Neuronal stem cell (in vitro differentiated cells): ENCODE data around the gene LMF2.

Experiments used
- DNase-seq: peaks from one replicate; pipeline ENCODE4 v3.0.0-alpha.2; 2013; ENCODE audit warnings: low spot score
- H2AFZ ChIP-seq: one replicate; pipeline ENCODE4 v1.6.1; 2013; ENCODE audit warnings: mild to moderate bottlenecking, low read length, inconsistent platforms
- H2AK5ac ChIP-seq: 2 replicates; pipeline ENCODE4 v1.6.1; 2013; ENCODE audit warnings: low read depth, mild to moderate bottlenecking, inconsistent platforms, low read length, moderate library complexity, mixed read lengths
- H2BK120ac ChIP-seq: 2 replicates; pipeline ENCODE4 v1.6.1; 2013; ENCODE audit warnings: low read depth, mild to moderate bottlenecking, inconsistent platforms, low read length, moderate library complexity, mixed read lengths
- H2BK12ac ChIP-seq: one replicate; pipeline ENCODE4 v1.6.1; 2013; ENCODE audit warnings: low read length, inconsistent platforms
- H2BK15ac ChIP-seq: 2 replicates; pipeline ENCODE4 v1.6.1; 2013; ENCODE audit warnings: mild to moderate bottlenecking, low read length, inconsistent platforms, mixed read lengths
- H2BK5ac ChIP-seq: one replicate; pipeline ENCODE4 v1.6.1; 2013; ENCODE audit warnings: inconsistent platforms, mild to moderate bottlenecking, low read length, moderate library complexity
- H3K14ac ChIP-seq: one replicate; pipeline ENCODE4 v1.6.1; 2013; ENCODE audit warnings: low read length, inconsistent platforms
- H3K18ac ChIP-seq: 2 replicates; pipeline ENCODE4 v1.6.1; 2013; ENCODE audit warnings: low read length, inconsistent platforms
- H3K23ac ChIP-seq: 2 replicates; pipeline ENCODE4 v1.6.1; 2013; ENCODE audit warnings: low read depth, mild to moderate bottlenecking, mixed read lengths, low read length, inconsistent platforms; ENCODE audit not compliant: poor library complexity
- H3K27ac ChIP-seq: replicated peaks from 3 replicates; pipeline ENCODE4 v1.5.1; 2013; ENCODE audit warnings: low read length, inconsistent platforms
- H3K27me3 ChIP-seq, 3 experiments: 2 replicates each; pipeline ENCODE4 v1.6.1; 2013; ENCODE audit warnings: low read length in 3 of 3, mild to moderate bottlenecking in 2 of 3, inconsistent platforms in 1 of 3, low read depth in 1 of 3, mixed read lengths in 1 of 3, moderate library complexity in 1 of 3; ENCODE audit not compliant: control insufficient read depth in 3 of 3, insufficient read depth in 3 of 3
- H3K36me3 ChIP-seq, 2 donors: replicated peaks in 1 of 2; 2 replicates each; pipeline ENCODE4 v1.6.1; 2013; ENCODE audit warnings: low read length in 2 of 2; ENCODE audit not compliant: control insufficient read depth in 2 of 2, insufficient read depth in 2 of 2
- H3K4ac ChIP-seq: 2 replicates; pipeline ENCODE4 v1.6.1; 2013; ENCODE audit warnings: inconsistent platforms, mild to moderate bottlenecking, low read length, moderate library complexity
- H3K4me1 ChIP-seq, 2 donors: 1 replicate in 1 of 2; 2 replicates in 1 of 2; pipeline ENCODE4 v1.6.1; 2013; ENCODE audit warnings: low read length in 2 of 2, low read depth in 1 of 2; ENCODE audit not compliant: control insufficient read depth in 2 of 2, insufficient read depth in 1 of 2
- H3K4me2 ChIP-seq: one replicate; pipeline ENCODE4 v1.6.1; 2013; ENCODE audit warnings: mild to moderate bottlenecking, low read length, inconsistent platforms; ENCODE audit not compliant: insufficient read depth, poor library complexity, severe bottlenecking
- H3K4me3 ChIP-seq, 2 donors: 2 replicates each; pipeline ENCODE4 v1.5.1; 2013; ENCODE audit warnings: low read length in 2 of 2, mild to moderate bottlenecking in 2 of 2, inconsistent platforms in 1 of 2, moderate library complexity in 1 of 2
- H3K79me1 ChIP-seq: one replicate; pipeline ENCODE4 v1.6.1; 2013; ENCODE audit warnings: low read depth, mild to moderate bottlenecking, inconsistent platforms, low read length, moderate library complexity
- H3K9ac ChIP-seq: one replicate; pipeline ENCODE4 v1.6.1; 2013; ENCODE audit warnings: mild to moderate bottlenecking, low read depth, low read length, inconsistent platforms; ENCODE audit not compliant: poor library complexity
- H3K9me3 ChIP-seq, 2 donors: replicated peaks in 1 of 2; 2 replicates each; pipeline versions ENCODE3 to v1.6.1; 2013; ENCODE audit warnings: low read length in 2 of 2, mild to moderate bottlenecking in 2 of 2, inconsistent platforms in 1 of 2, low read depth in 1 of 2, mixed read lengths in 1 of 2, moderate library complexity in 1 of 2; ENCODE audit not compliant: control insufficient read depth in 2 of 2, insufficient read depth in 1 of 2
- H4K8ac ChIP-seq: one replicate; pipeline ENCODE4 v1.6.1; 2013; ENCODE audit warnings: low read depth, mild to moderate bottlenecking, inconsistent platforms, low read length, moderate library complexity
- H4K91ac ChIP-seq: one replicate; pipeline ENCODE4 v1.6.1; 2013; ENCODE audit warnings: low read length, low read depth, mild to moderate bottlenecking, inconsistent platforms; ENCODE audit not compliant: poor library complexity
- WGBS, 2 donors: extraction: QIAGEN DNeasy Blood & Tissue Kit; methylation state at CpG; one replicate each; pipeline ENCODE4 v1.1.7; 2013; ENCODE audit warnings: missing lambda C conversion rate in 2 of 2, mixed read lengths in 1 of 2; ENCODE audit not compliant: insufficient read length in 2 of 2, insufficient replicate concordance in 1 of 2; ENCODE audit errors: extremely low coverage in 2 of 2; 5-methylcytosine and 5-hydroxymethylcytosine counted together

Gene LMF2

GRCh38 chr22:50523458-50523805 lies 15.9 kb upstream of the LMF2 start:
- Histone ChIP-seq H2AK5ac (no peak overlapping the region), H3K14ac (no peak overlapping the region), H3K9ac (no peak overlapping the region), H3K4ac (no peak overlapping the region), H3K36me3 (peaks cover 44 to 58% of the 10 kb centered on the region in 2 donors), H3K27ac (no peak overlapping the region), H3K27me3 (peaks cover 0 to under 1% (median 0%) of the 10 kb centered on the region in 3 experiments), H2BK12ac (no peak overlapping the region), H3K79me1 (peaks cover 12% of the 10 kb centered on the region), H3K4me3 (no peak overlapping the region), H4K91ac (no peak overlapping the region), H2BK5ac (no peak overlapping the region), H4K8ac (no peak overlapping the region), H3K4me1 (peaks cover 11 to 17% of the 10 kb centered on the region in 2 donors), H3K4me2 (no peak overlapping the region), H2BK15ac (no peak overlapping the region), H3K23ac (peak overlapping the region; percentile 55), H3K9me3 (peaks cover under 1 to 3% of the 10 kb centered on the region in 2 donors), H2AFZ (no peak overlapping the region), H2BK120ac (no peak overlapping the region), H3K18ac (no peak overlapping the region)
- no CpG with 5 or more reads among the region's 16 CpGs for WGBS, 2 donors
- no peak for DNase-seq

GRCh38 chr22:50522806-50523438 lies 15.4 kb upstream of the LMF2 start:
- Histone ChIP-seq H3K9me3 (no peaks in the 10 kb centered on the region), H3K36me3 (peaks cover 49 to 63% of the 10 kb centered on the region in 2 donors), H4K91ac (no peak overlapping the region), H3K14ac (no peak overlapping the region), H3K4ac (no peak overlapping the region), H2BK120ac (no peak overlapping the region), H2AK5ac (no peak overlapping the region), H3K27ac (no peak overlapping the region), H3K4me1 (peaks cover 11 to 17% of the 10 kb centered on the region in 2 donors), H3K27me3 (no peaks in the 10 kb centered on the region), H3K23ac (peak overlapping the region; percentile 55), H2BK15ac (no peak overlapping the region), H2BK12ac (no peak overlapping the region), H3K18ac (no peak overlapping the region), H2AFZ (no peak overlapping the region), H3K4me2 (no peak overlapping the region), H3K4me3 (no peak overlapping the region), H3K79me1 (peaks cover 12% of the 10 kb centered on the region), H3K9ac (no peak overlapping the region), H4K8ac (peak overlapping the region; percentile 48), H2BK5ac (peak overlapping the region; percentile 39)
- no CpG with 5 or more reads among the region's 22 CpGs for WGBS, 2 donors
- DNase-seq = no peak

GRCh38 chr22:50522208-50522805 lies 14.8 kb upstream of the LMF2 start:
- Histone ChIP-seq H3K14ac (no peak overlapping the region), H3K23ac (no peak overlapping the region), H3K79me1 (peaks cover 13% of the 10 kb centered on the region), H3K4me1 (peaks cover 11 to 16% of the 10 kb centered on the region in 2 donors), H2BK12ac (no peak overlapping the region), H2AFZ (no peak overlapping the region), H2BK15ac (no peak overlapping the region), H4K91ac (no peak overlapping the region), H2BK120ac (no peak overlapping the region), H4K8ac (no peak overlapping the region), H3K4ac (no peak overlapping the region), H3K9me3 (no peaks in the 10 kb centered on the region), H2AK5ac (no peak overlapping the region), H3K9ac (no peak overlapping the region), H3K27me3 (no peaks in the 10 kb centered on the region), H3K36me3 (peaks cover 55 to 69% of the 10 kb centered on the region in 2 donors), H3K18ac (no peak overlapping the region), H3K4me2 (no peak overlapping the region), H2BK5ac (peak overlapping the region; percentile 39), H3K4me3 (no peak overlapping the region), H3K27ac (no peak overlapping the region)
- no CpG with 5 or more reads among the region's 15 CpGs for WGBS, 2 donors
- no peak for DNase-seq

GRCh38 chr22:50521710-50522109 lies 14.2 kb upstream of the LMF2 start:
- Histone ChIP-seq H3K9ac (no peak overlapping the region), H2BK120ac (no peak overlapping the region), H3K27me3 (no peaks in the 10 kb centered on the region), H4K91ac (no peak overlapping the region), H2BK12ac (no peak overlapping the region), H3K4me1 (peaks cover 7 to 10% of the 10 kb centered on the region in 2 donors), H3K14ac (no peak overlapping the region), H2AFZ (no peak overlapping the region), H3K79me1 (peaks cover 17% of the 10 kb centered on the region), H3K18ac (no peak overlapping the region), H3K23ac (no peak overlapping the region), H3K4me3 (no peak overlapping the region), H4K8ac (no peak overlapping the region), H2BK15ac (no peak overlapping the region), H3K27ac (no peak overlapping the region), H3K4ac (no peak overlapping the region), H2BK5ac (no peak overlapping the region), H2AK5ac (no peak overlapping the region), H3K4me2 (no peak overlapping the region), H3K9me3 (no peaks in the 10 kb centered on the region), H3K36me3 (peaks cover 61 to 75% of the 10 kb centered on the region in 2 donors)
- no CpG with 5 or more reads among the region's 10 CpGs for whole genome bisulfite sequencing, 2 donors
- no peak for DNase-seq
